Limb (tissue), 2 donors: Measurements from ENCODE around the gene DOK6.
"Not testable (repeated sequence)": the region's sequence is repeated elsewhere in the genome, so short reads cannot be mapped to it uniquely, and the experiment has no call there.

ENCODE experiments used
- DNase-seq, 2 donors: peaks; one replicate each; pipeline ENCODE4 v3.0.0-alpha.2; 2016; ENCODE audit errors: extremely low spot score in 2 of 2

DOK6 gene

DNA sequence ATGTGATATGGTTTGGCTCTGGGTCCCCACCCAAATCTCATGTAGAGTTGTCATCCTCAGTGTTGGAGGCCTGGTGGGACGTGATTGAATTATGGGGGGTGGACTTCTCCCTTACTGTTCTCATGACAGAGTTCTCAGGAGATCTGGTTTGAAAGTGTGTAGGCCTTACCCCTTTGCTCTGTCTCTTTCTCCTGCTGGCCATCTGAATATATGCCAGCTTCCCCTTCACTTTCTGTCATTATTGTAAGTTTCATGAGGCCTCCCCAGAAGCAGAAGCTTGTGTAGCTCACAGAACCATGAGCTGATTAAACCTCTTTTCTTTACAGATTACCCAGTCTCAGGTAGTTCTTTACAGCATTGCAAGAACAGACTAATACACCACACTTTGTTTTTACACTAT lies 222.3 kb downstream of the DOK6 start:
- no peak for DNase-seq

DNA sequence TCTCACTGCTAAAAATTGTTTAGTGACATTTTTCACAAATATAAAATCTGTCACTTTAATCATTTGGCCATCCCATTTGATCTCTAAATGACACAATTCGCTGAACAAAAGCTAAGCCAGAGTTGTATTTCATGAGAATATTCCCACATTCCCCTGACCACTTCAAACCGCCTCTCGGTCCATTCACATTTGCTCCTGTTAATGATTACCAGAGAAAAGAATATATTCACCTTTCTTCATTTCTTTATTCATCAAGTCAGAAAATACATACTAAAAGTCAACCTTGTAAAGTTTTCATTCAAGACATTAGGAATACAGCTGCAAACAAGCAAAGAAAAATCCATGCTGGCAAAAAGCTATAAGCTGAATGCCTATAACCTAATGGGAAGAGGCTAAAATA lies 225.5 kb downstream of the DOK6 start:
- no peak for DNase-seq

- no peak for DNase-seq
These were observed 226.1 kb downstream of the DOK6 start for GRCh38 chr18:69626643-69627242.

DNA sequence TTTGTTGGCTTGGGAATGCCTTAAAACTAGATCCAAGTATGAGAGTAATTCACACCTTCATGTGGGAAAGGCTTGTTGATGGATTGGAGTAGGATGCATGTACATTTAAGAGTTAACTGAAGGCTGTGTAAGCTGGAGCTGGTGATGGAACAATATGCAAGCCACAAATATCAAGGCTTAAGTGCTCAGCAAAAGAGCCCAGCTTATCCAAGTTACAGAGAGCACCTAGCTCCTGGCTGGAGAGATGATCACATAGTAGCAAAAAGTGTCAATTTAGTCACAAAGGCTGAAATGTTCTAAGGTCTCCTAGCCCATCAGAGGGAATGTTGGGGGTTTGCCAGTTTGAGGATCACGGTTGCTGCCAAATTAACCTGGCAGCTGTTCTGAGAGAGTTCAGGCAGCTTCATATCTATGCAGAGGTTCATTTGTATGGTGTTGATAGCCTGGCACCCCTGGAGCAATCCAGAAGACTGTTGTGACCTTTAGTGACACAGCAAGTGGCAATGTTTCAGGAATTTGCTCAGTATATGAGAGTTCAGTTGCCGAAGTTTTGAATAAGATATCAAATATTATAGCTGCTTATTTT lies 228.2 kb downstream of the DOK6 start:
- no peak for DNase-seq

DNA sequence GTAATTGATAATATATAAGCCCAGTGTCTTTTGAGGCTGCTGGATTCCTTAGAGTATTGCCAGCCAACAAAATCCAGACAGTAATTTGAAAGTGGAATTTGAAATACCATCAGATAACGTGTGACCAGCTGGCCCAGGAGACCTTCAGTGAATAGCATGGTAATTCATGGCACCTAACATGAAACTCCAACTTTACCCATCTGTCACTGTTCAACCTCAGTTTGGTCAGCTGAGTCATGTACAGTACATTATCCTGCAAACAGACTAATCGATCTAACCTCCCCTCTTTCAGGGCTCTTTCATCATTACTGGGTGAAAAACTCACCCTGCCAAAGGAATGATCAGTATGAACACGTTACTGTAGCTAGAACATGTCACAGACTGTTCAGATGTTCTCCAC lies 230.6 kb downstream of the DOK6 start:
- no peak for DNase-seq

DNA sequence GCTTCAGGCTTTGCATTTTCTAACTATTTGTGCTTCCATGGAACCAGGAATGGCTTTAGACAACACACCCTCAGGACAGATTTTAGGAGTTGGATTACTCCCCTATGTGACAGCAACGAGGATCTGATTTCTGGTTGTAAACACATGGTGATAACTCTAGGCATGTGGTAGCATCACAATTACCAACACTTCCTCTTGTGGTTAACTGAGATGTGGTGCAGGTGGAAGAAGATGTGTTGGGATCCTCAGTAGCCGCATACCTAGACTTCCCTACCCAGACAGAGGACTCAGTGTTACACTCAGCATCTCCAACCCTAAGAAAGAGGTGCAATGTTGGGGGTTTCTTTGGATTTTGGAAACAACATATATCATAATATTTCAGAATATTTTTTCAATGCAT lies 234.8 kb downstream of the DOK6 start:
- no peak for DNase-seq

DNA sequence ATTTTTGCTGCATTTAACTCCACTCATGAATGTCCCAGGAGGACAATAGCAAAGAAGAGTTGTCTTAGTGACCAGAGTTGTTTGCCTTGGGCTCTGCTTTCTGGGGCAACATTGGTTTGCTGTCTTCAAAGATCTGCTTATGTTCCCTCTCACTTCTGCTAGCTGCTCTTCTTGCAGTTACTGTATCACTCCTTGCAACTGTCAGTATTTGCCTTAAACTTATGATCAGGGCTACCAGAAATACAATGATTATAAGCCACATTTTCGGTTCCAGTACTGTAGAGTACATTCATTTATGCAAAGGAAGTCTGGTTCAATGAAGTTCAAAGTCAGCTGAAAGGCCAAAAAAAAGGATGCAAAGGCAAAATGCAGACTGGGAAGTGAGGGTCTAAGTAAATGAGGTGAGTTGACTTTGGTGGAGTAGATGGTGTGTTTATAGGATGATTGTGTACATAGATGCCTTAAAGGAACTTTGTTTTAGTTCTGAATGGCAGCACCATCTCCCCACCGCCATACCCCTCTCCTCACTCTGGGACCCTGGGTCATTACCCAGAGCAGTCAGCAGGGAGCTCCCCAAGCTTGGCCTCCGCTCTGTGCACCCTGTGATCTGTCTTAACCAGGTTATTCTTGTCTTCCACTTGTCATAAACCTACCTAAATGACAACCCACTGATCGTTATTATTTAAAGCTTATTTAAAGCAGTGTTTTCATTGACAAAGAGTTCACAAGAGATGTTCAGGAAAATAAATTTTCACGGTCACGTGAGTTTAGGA lies 236.0 kb downstream of the DOK6 start:
- no peak for DNase-seq

GRCh38 chr18:69638056-69638455 lies 237.4 kb downstream of the DOK6 start:
- no peak for DNase-seq

DNA sequence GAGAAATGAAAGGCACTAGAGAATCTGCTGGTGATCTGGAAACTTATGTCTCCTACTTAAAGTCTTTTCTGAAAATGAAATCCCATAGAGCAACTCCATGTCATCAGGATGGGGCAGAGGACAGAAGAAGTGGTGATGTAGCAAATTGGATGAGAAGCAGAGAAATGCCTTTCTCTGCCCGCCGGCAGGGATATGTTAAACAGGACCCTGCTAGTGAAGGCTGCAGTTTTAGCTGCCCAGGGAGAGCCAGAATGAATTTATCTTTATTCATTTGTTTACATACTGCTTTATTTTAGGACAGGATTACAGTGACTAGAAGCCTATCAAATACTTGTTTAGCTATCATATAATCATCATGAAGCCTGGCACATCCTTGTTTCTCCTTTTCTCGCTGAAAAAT lies 247.0 kb downstream of the DOK6 start:
- DNase-seq = no peak

DNA sequence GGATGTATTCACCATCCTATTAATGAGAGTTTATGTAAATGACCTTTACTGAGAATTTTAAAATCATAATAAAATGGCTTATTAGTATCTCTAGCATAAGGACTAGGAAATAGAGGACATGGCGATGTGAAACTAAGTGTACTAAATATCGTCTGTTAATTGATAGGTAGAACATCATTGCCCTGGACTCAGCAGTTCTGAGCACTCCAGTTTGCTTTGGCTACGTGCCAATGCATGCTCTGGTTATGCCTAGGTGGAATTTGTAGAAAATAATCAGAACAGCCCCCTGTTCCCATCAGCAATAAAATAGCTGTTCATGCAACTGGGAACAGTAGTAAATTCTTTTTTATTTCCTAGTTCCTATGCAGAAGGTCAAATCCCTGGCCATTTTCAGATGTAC lies 247.8 kb downstream of the DOK6 start:
- no peak for DNase-seq

DNA sequence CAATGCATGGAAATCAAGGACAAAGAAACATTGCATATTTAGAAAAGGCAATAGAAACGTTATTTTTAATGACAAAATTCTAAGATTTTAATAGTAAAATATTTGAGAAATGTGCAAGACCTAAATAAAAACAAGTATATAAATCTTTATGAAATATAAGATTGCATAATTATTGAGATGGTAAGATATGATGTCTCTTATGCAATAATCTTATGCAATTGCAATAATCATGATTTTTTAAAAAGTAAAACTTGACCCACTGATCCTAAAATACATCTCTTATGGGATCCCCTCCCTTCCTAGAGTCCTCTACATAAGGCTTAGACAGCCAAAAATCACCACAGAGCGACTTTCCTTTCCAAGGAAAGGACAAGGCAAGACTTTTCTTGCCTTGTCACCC lies 249.0 kb downstream of the DOK6 start:
- no peak for DNase-seq

GRCh38 chr18:69651243-69651642 lies 250.6 kb downstream of the DOK6 start:
- DNase-seq = no peak

DNA sequence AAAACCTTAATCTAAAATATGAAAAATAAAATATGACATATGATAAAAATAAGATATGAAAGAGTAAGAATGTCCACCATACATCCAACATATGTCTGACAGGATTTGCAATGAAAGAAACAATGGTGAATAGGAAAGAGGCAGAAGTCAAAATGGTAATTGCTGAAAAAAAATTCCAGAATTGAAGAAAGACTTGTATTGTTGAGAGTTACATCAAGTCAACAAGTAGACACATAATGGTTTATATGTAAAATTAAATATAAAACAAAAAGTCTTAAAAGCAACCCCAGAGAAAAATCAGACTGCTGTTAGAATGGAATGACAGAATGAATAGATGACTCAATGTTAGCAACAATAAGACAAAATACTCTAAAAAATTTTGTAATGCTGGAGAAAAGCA lies 255.1 kb downstream of the DOK6 start:
- no peak for DNase-seq

GRCh38 chr18:69658103-69658502 lies 257.4 kb downstream of the DOK6 start:
- DNase-seq = no peak

DNA sequence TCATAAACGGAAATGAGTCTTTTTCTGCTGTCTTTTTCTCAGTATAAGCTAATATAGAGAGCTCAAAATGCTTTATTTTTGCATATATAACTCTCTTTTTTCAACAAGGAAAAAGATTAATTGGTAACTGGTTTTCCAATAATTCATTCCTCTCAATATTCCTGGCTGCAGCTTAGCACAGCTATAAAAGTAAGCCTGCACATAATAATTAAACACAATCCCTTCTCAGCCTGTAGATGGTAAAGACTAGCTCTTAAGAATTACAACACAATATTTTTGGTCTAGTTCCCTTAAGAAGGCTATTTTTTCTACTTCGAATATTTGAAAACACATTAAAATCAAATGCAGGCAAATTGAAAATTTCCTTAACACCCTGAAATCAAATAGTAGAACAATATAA lies 258.0 kb downstream of the DOK6 start:
- DNase-seq = no peak

DNA sequence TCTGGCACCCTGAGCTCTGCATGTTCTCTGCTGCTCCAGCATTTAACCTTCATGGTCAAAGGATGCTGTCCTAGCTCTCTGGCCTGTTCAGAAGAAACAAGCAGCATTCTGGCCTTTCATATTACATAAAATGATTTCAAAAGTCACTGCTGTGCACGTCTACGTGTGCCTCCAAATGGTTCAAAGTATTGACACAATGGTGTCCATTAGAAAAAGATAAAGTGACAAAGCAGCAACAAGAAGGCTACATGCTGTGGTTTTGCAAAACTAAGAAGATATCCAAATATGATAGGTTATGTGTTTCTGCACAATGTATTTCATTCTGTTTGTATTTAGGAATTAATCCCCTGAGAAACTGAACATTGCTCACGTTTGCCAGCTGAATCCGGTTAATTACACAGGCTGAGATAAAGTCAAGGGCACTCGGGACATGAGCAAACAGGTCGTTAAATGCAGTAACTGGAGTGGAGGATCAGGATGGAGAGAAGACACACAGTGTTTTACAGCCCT lies 258.5 kb downstream of the DOK6 start:
- DNase-seq = no peak

- DNase-seq = not testable (repeated sequence)
These were observed 261.4 kb downstream of the DOK6 start for GRCh38 chr18:69662090-69662489.

DNA sequence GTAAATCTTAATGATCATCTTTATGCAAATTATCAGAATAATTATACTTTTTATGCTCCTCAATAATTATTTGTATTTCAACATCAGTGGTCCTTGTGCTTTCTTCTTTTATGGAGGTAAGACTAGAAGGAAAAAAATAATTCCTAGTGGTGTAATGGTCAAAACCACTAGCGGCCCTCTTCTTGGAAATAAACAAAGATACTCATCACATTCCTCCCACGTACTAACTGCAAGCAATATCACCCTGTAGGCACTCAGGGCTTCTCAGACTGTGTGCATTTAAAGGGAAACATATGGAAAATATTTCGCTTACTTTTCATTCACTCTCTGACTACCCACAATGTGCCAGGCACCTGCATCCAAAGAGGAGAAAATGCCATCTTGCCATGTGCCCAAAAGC lies 263.7 kb downstream of the DOK6 start:
- DNase-seq = no peak

GRCh38 chr18:69674292-69674877 lies 273.7 kb downstream of the DOK6 start:
- peak in 1 of 2 donors; percentile 24 for DNase-seq

DNA sequence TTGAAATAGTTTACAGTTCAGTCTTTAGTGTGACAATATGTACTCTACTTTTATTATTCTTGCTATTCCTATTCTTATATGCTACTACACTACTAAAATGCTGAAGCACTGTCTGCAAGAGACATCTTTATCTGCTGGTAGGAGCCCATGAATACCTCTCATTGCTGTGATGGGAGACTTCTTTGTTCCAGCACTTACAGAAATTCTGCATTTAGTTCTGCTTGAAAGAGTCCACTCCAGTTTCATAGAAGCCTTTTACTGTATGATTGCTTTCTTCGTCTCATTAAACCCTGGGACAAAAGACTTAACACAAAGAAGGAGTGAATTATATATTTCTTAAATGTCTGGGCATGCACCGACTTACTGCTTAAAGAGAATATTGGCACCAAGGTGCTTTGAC lies 274.3 kb downstream of the DOK6 start:
- no peak for DNase-seq

GRCh38 chr18:69677595-69677994 lies 276.9 kb downstream of the DOK6 start:
- DNase-seq = no peak

- no peak for DNase-seq
These were observed 279.4 kb downstream of the DOK6 start for GRCh38 chr18:69680123-69680522.
